SKM-1 treated with dmso at 0.1 percent for 144 hours (cell line): ENCODE data around the gene PMAIP1.
"Not testable (repeated sequence)": the region's sequence is repeated elsewhere in the genome, so short reads cannot be mapped to it uniquely, and the experiment has no call there.

Experiments used
- DNase-seq: peaks from one replicate; lab custom pipeline; 2025; ENCODE audit not compliant: unreplicated experiment; lab: John Stamatoyannopoulos, UW

PMAIP1 gene

DNA sequence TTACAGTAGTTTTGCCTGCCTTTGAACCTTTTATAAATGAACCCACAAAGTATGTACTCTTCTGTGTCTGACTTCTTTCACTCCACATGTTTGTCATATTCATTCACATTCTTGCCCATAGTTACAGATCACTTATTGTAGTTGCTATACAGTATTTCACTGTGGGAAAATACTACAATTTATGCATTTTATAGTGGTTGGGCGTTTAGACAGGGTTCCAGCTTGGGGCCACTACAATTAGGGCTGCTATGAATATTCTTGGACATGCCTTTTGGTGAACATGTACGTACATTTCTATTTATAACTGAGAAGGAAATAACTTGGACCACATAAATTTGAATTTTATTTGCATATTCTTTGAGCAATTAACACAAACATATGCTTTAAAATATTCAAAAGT lies 15.4 kb upstream of the PMAIP1 start:
- no peak for DNase-seq

DNA sequence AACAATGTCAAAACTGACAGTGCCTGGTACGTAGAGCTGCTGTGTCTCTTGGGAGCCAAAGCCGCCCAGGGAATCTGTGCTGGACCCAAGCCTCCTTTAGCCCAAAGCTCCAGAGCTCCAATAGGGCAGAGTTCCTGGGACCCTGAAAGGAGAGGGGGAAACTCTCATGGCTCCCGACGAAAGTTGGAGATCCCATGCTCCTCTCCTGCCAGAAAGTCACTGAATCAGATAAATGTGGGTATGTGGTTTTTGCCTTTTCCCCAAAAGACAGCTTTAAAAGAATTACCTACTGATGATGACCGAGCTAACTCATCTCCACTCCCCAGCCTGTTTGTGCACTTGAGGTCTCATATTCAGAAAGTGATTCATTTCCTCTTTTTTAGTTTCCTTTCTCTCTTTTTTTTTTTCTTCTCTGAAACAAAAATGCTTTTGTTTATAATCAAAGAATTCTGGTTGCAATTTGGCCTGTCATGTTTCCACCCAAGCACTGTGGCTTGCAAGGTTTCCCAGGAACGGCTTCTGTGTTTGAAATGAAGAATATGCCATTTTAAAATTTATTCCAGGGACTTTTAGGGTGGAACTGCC lies 14.1 kb upstream of the PMAIP1 start:
- peak; percentile 74 for DNase-seq

DNA sequence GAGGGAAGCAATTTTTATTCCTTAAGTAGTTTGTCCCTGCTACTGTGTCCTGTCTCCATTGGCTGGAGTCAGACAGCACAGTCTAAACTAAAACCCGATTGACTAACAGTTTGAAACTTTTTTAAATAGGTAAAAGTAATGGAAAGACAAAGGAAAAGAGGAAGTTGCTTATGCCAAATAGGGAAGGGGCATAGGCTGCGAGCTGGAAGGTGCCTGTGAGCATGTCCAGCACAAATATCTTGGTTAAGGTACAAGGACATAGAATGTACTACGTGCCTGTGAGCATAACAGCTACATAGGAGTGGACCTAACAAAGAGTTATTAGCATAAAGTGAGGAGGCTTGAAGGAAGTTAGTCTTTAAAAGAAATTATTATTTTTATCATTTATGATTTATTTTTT lies 13.4 kb upstream of the PMAIP1 start:
- DNase-seq, result not testable (repeated sequence)

DNA sequence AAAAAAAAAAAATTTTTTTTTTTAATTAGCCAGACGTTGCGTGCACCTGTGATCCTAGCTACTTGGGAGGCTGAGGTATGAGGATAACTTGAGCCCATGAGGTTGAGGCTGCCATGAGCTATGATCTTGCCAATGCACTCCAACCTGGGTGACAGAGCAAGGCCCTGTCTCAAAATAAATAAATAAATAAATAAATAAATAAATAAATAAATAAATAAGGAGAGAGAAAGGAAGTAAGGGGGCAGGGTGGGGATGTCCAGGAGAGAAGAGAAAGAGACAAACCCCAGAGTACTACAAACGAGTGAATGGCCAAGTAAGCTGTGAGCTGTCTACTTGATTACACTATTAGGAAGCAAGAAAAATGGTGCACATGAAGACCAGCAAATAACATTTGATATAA lies 7.7 kb upstream of the PMAIP1 start:
- DNase-seq, result no peak

DNA sequence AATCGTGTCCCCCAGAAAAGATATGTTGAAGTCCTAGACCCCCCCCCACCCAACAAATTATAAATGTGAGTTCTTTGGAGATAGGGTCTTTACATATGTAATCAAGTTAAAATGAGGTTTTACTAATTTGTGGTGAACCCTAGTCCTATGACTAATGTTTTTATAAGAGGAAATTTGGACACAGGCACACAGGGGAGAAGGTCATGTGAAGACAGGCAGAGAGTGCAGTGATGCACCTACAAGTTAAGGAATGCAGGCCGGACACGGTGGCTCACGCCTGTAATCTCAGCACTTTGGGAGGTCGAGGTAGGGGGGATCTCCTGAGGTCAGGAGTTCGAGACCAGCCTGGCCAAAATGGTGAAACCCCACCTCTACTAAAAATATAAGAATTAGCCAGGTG lies 5.8 kb upstream of the PMAIP1 start:
- DNase-seq, result no peak

DNA sequence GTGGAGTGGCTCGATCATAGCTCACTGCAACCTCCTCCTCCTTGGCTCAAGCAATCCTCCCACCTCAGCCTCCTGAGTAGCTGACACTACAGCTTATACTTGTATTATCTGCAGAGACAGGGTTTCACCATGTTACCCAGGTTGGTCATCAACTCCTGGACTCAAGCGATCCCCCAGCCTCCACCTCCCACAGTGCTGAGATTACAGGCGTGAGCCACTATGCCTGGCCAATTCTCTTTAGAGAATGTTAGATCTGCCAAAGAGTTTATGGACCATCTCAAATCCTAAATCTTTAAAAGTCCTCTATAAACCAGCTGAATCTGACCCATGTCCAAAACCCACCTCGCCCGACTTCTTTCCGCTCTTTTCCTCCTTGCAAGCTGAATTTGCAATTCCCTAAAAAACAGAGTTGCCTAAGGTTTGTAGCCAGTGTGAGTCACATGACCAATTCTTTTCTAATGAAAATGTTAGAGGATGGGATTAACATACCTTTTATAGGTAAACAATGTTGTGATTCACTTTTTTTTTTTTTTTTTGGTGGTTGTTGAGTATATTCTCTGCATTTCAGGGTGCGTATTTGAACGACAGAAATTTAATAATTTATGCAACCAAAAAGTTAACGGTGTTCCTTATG lies 2.4 kb upstream of the PMAIP1 start:
- DNase-seq, result no peak

DNA sequence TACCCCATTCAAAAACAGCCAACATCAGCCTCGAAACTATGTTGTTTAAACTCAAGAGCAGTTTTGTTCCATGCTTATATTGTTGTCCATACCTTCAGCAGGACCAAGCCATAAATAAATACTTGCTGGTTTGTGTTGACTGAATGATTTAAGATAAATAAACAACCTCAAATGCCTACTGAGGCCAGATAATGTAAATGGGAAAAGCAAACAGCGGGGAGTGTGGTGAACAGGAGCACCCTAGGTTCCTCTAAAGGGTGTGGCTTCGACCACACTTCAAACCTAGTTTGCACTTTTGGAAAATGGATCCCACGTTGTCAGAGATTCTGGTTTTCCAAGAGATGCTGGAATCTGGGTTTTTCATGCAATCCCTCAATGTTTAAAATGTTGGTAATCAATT lies 1.7 kb upstream of the PMAIP1 start:
- DNase-seq, result no peak

DNA sequence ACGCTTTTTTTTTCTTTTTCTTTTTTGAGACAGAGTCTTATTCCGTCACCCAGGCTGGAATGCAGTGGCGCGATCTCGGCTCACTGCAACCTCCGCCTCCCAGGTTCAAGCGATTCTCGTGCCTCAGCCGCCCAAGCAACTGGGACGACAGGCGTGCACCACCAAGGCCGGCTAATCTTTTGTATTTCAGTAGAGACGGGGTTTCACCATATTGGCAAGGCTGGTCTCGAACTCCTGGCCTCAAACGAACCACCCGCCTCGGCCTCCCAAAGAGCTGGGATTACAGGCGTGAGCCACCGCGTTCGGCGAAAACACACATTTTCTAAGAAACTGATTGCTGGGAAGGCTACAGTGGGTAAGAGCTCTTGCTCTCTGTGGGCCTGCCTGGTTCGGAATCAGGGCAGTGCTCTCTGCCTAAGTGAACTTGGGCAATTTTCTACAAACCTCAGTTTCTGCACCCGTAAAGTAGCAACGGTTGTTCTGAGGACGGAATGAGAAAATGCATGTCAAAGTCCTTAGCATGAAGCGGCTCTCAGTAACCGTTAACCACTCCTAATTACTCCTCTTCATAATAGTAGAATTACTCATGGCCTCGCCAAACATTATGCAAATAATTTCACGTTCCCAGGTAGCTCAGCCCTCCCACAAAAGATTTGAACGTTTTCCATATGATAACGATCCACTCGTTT lies 1.0 kb upstream of the PMAIP1 start:
- no peak for DNase-seq

DNA sequence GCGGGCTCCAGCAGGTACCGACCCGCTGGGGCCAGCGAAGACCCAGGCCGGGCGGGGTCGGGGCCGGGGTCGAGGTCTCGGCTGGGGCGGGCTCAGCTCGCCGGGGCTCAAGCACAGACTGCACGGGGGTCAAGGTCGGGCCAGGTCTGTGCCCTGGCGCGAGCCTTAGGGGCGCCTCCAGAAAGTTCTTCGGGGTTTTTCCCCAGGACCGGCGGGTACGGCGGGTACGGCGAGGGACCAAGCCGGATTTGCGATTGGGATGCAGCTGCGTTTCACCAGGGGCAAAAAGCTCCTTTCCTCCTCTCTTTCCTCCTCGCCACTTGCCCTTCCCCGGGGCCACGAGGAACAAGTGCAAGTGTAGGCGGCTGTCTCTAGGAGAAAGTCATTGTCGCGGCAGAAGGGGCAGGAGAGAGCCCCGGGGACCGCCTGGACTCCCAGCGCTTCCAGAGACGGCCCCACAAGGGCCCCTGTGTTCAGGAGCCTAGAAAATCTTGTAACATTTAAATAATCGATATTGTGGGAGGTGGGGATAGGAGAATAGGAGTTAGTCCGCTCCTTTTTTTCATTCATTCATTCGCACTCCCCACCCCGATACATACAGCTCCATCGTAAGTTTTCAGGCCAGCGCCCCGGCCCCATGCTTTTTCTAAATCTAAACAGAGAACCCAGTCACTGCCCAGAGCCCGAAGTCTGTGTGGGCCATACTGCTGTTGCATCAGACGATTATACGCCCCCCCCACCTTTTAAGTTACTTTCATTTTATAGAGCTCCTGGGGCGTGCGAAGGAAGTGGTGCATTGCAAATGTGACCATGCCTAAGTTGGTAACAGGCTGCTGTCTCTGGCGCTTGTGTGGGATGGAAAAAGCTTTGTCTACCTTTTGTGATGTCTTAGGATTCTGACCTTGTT lies 679 bp downstream of the PMAIP1 start:
- peak; percentile 45 for DNase-seq

DNA sequence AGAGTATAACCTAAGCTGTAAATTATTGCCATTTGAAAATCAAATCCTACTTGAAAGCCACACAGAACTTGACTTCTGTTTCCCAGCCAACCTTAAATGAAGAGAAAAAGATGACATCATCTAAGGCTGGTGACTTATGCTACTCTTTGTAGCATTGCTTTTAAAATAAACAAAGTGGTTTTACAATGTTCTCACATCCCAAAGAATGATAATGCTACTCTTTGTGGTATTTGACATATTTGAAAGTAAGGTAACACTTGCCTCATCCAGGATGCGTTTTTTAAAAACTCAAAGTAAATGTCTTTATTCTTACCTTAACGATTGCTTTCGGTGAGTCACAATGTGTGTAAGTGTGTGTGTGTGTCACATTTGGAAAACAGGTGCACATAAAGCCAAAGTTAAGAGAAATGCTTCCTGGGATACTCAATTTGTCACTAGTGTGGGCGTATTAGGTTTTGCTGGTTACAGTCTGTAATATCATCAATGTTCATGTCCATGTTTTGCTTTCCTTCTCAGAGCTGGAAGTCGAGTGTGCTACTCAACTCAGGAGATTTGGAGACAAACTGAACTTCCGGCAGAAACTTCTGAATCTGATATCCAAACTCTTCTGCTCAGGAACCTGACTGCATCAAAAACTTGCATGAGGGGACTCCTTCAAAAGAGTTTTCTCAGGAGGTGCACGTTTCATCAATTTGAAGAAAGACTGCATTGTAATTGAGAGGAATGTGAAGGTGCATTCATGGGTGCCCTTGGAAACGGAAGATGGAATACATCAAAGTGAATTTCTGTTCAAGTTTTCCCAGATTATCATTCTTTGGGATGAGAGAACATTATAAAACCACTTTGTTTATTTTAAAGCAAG lies 2.6 kb downstream of the PMAIP1 start:
- no peak for DNase-seq

DNA sequence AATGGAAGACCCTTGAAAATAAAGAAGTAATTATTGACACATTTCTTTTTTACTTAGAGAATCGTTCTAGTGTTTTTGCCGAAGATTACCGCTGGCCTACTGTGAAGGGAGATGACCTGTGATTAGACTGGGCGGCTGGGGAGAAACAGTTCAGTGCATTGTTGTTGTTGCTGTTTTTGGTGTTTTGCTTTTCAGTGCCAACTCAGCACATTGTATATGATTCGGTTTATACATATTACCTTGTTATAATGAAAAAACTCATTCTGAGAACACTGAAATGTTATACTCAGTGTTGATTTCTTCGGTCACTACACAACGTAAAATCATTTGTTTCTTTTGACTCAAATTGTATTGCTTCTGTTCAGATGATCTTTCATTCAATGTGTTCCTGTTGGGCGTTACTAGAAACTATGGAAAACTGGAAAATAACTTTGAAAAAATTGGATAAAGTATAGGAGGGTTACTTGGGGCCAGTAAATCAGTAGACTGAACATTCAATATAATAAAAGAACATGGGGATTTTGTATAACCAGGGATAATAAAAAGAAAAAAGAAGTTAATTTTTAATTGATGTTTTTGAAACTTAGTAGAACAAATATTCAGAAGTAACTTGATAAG lies 3.3 kb downstream of the PMAIP1 start:
- no peak for DNase-seq

DNA sequence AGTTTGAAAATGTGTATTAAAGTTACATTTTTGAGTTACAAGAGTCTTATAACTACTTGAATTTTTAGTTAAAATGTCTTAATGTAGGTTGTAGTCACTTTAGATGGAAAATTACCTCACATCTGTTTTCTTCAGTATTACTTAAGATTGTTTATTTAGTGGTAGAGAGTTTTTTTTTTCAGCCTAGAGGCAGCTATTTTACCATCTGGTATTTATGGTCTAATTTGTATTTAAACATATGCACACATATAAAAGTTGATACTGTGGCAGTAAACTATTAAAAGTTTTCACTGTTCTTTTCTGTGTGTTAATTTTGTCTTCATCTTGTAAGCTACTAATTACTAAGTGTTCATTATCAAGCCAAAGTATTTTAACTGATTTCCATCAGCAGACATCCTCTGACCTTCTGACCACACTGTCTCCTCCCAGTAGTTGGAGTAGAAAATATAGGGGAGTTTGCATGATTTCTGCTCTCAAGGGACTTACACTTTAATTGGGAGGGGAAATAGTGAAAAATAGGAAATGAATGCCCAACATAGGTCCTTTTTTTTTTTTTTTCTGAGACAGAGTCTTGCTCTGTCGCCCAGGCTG lies 4.3 kb downstream of the PMAIP1 start:
- DNase-seq, result no peak

DNA sequence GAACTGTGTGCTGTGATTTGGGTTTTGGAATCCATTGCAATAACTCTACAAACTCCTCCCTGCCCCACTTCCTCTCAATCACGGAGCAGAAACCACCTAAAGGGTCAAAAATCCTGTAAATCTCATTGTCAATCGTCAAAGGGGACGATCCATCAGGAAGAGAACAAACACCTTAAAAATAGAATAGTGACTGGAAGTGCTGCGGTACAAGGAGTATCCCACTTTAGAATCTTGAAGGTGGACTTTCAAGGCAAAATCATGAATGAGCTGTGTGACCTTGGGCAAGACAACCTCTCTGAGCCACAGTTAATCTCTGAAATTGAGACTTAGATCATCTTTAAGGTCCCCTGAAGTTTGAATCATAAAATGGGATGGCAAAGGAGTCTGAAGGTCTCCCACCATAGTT lies 5.9 kb downstream of the PMAIP1 start:
- DNase-seq, result no peak

DNA sequence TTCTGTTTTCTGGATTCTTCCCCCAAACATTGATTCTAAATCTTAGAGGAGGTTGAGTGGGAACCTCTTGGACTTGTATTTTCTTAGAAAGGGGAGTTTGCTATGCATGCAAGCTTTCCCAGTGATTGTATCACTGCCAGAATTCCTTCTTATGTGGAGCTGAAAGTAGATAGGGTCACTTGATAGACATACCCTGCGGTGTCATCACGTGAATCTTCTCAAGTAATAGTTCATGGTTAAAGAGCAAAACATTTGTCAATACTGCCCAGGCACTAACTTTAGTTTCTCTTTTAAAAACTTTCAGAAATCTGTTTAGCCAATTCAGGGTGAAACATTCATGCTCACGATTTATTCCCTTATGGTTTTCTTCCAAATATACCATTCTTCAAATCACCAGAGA lies 6.4 kb downstream of the PMAIP1 start:
- no peak for DNase-seq

DNA sequence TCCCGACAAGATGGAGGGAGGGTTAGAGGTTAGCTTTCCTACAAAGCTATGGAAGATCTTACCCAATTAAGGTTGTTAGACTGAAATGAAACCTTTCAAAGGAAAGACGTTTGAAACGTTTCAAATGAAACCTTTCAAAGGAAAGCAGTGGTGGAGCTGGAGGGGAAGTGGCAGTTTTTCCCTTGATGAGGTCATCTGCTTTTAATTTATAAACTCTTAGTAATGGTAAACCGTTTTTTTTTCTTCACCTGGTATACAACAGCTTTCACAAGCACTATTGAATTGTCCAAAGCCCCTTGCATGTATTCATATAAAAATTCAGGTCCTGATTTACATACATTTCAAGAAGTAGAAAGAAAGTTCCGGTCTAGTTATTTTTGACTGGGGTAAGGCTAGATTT lies 7.4 kb downstream of the PMAIP1 start:
- no peak for DNase-seq

DNA sequence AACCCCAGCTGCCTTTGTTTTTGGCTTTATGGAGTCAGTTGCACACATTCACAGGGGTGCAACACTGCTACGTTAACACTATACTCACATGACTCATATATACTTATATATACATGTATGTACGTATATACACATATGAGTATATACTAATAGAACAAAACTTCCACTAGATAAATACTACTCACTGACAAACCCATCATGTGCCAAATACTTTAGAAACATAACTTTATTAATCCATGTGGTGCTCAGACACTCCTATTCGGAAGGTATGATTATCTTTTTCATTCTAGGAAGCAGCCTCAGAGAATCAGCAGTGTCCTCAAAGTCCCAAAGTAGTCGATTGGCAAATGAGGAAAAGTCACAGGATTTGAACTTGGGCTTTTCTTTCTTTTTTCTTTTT lies 7.9 kb downstream of the PMAIP1 start:
- DNase-seq, result no peak

DNA sequence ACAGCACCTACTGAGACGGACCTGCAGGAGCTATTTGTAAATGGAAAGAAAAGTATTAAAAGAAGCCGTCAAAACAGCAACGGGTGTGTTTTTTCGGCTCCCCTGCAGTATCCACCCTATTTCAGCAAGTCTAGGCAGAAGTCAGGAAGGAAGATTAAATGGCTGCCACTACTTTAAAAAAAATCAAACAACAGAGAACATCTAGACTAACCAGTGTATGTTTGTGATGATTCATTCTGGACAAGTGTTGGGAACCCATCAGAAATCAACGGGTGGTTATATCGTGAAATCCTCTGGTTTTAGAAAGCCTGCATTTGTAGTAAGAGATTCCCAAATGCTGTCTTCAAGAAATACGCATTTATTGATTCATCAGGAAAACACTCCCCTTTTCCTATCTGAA lies 9.0 kb downstream of the PMAIP1 start:
- DNase-seq, result no peak

DNA sequence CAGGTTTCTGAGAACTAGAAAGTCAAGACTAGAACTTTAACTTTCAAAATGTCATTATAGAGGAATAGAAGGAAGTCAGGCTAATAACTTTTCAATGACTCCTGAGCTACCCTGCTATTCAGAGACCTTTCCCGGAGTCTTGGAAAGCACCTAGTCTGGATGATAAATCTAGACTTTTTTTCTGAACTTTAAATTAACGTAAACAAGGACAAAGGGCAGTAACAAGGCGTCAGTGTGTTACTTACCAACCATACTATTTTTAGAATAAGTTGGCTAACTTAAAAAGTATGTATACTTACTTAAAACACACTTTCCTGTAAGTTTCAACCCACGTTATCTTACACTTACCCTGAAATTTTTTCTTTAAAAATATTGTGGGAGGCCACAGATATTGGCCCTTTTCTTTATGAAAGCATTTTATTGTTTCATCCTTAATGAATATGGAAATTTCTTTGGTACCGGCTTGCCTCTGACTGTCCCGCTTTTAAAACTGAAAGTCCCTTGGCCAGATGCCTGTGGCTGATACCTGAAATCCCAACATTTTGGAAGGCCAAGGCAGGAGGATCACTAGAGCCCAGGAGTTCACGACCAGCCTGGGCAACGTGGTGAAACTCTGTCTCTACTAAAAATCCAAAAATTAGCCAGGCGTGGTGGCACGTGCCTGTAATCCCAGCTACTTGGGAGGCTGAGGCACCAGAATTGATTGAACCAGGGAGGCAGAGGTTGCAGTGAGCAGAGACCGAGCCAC lies 9.7 kb downstream of the PMAIP1 start:
- no peak for DNase-seq

DNA sequence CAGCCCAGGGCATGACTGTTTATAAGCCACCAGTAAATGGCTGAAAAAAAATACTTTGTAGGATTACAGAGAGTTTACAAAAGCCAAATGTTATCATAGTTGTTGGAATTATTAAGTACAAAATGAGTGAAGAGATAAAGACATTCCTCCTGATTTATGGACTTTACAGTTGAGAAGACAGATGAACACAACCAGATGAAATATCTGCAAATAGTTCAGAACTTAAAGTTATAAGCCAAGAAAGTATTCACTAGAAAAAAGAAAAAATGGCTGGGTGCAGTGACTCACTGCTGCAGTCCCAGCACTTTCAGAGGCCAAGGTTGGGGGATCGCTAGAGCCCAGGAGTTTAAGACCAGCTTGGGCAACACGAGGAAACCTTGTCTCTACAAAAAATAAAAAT lies 11.2 kb downstream of the PMAIP1 start:
- no peak for DNase-seq
